ENCODE results near the gene EIF3I.

The EIF3I gene

GRCh38 chr1:32186491-32186890 is 35.7 kb upstream of the EIF3I start:
- Histone ChIP-seq H2AFZ (ENCODE audit: low read depth, low read length) (no peak overlapping the region), H3K27ac (ENCODE audit: low read length) (no peak overlapping the region), H3K36me3 (replicated peaks; ENCODE audit: low read depth, low read length) (peaks cover 49% of the 10 kb centered on the region), H3K79me2 (ENCODE audit: low read length) (peaks cover 55% of the 10 kb centered on the region), H4K20me1 (ENCODE audit: insufficient read depth, low read length) (peaks cover 2% of the 10 kb centered on the region), H3K4me2 (ENCODE audit: low read length) (no peak overlapping the region), H3K9ac (ENCODE audit: low read length) (no peak overlapping the region), H3K4me3 (ENCODE audit: low read length) (no peak overlapping the region), H3K9me3 (ENCODE audit: insufficient read depth, low read length) (no peaks in the 10 kb centered on the region), H3K4me1 (ENCODE audit: low read length) (peaks cover 2% of the 10 kb centered on the region; the same call in 1 of the 2 replicates), H3K27me3 (ENCODE audit: low read depth, low read length) (no peaks in the 10 kb centered on the region)
- no peak for TF ChIP-seq EZH2phosphoT487 (IDR thresholded peaks at IDR 0.05; ENCODE audit: low read depth)
- TF ChIP-seq, protein P1, sequence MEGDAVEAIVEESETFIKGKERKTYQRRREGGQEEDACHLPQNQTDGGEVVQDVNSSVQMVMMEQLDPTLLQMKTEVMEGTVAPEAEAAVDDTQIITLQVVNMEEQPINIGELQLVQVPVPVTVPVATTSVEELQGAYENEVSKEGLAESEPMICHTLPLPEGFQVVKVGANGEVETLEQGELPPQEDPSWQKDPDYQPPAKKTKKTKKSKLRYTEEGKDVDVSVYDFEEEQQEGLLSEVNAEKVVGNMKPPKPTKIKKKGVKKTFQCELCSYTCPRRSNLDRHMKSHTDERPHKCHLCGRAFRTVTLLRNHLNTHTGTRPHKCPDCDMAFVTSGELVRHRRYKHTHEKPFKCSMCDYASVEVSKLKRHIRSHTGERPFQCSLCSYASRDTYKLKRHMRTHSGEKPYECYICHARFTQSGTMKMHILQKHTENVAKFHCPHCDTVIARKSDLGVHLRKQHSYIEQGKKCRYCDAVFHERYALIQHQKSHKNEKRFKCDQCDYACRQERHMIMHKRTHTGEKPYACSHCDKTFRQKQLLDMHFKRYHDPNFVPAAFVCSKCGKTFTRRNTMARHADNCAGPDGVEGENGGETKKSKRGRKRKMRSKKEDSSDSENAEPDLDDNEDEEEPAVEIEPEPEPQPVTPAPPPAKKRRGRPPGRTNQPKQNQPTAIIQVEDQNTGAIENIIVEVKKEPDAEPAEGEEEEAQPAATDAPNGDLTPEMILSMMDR (IDR thresholded peaks at IDR 0.05; ENCODE audit: low read depth, low read length) = no peak

DNA sequence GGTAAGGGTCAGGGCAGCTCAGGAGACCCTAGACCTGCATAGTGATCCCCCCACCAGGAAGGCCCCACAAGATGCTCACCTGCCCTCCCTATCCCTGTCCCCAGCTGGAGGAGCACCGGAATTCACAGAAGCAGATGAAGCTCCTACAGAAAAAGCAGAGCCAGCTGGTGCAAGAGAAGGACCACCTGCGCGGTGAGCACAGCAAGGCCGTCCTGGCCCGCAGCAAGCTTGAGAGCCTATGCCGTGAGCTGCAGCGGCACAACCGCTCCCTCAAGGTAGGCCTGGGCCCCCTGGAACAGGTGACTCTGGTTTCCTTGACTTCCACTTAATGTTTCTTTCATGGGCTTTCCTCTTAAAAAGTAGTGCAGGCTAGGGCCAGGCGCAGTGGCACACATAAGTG is 34.4 kb upstream of the EIF3I start:
- TF ChIP-seq EZH2phosphoT487 (IDR thresholded peaks at IDR 0.05; ENCODE audit: low read depth) = no peak
- TF ChIP-seq, protein P1 (IDR thresholded peaks at IDR 0.05; ENCODE audit: low read depth, low read length) = no peak
- no peak overlapping the region for H3K4me3 ChIP-seq (ENCODE audit: low read length)
- H3K36me3 ChIP-seq (replicated peaks; ENCODE audit: low read depth, low read length) = peaks cover 52% of the 10 kb centered on the region
- H3K9ac ChIP-seq (ENCODE audit: low read length) = no peak overlapping the region
- H3K27ac ChIP-seq (ENCODE audit: low read length) = no peak overlapping the region
- no peaks in the 10 kb centered on the region for H3K4me1 ChIP-seq (ENCODE audit: low read length)
- no peak overlapping the region for H2AFZ ChIP-seq (ENCODE audit: low read depth, low read length)
- H3K79me2 ChIP-seq (ENCODE audit: low read length) = peaks cover 42% of the 10 kb centered on the region
- no peak overlapping the region for H3K4me2 ChIP-seq (ENCODE audit: low read length)
- no peaks in the 10 kb centered on the region for H3K9me3 ChIP-seq (ENCODE audit: insufficient read depth, low read length)
- no peaks in the 10 kb centered on the region for H3K27me3 ChIP-seq (ENCODE audit: low read depth, low read length)
- H4K20me1 ChIP-seq (ENCODE audit: insufficient read depth, low read length) = peaks cover 2% of the 10 kb centered on the region

- Histone ChIP-seq H3K4me3 (ENCODE audit: low read length) (no peak overlapping the region), H3K9me3 (ENCODE audit: insufficient read depth, low read length) (no peaks in the 10 kb centered on the region), H3K27me3 (ENCODE audit: low read depth, low read length) (no peaks in the 10 kb centered on the region), H3K27ac (ENCODE audit: low read length) (no peak overlapping the region), H3K4me2 (ENCODE audit: low read length) (no peak overlapping the region), H2AFZ (ENCODE audit: low read depth, low read length) (no peak overlapping the region), H3K79me2 (ENCODE audit: low read length) (peaks cover 6% of the 10 kb centered on the region; the same call in 1 of the 2 replicates), H3K4me1 (ENCODE audit: low read length) (no peaks in the 10 kb centered on the region), H4K20me1 (ENCODE audit: insufficient read depth, low read length) (no peaks in the 10 kb centered on the region; the same call in 1 of the 2 replicates), H3K36me3 (replicated peaks; ENCODE audit: low read depth, low read length) (peaks cover 50% of the 10 kb centered on the region), H3K9ac (ENCODE audit: low read length) (no peak overlapping the region)
- TF ChIP-seq, protein P1 (IDR thresholded peaks at IDR 0.05; ENCODE audit: low read depth, low read length) = no peak
- no peak for TF ChIP-seq EZH2phosphoT487 (IDR thresholded peaks at IDR 0.05; ENCODE audit: low read depth)
These were observed 29.8 kb upstream of the EIF3I start for GRCh38 chr1:32192220-32192948.

DNA sequence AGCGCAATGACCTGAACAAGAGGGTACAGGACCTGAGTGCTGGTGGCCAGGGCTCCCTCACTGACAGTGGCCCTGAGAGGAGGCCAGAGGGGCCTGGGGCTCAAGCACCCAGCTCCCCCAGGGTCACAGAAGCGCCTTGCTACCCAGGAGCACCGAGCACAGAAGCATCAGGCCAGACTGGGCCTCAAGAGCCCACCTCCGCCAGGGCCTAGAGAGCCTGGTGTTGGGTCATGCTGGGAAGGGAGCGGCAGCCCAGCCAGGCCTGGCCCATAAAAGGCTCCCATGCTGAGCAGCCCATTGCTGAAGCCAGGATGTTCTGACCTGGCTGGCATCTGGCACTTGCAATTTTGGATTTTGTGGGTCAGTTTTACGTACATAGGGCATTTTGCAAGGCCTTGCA is 27.2 kb upstream of the EIF3I start:
- Histone ChIP-seq H3K9ac (ENCODE audit: low read length) (no peak overlapping the region), H3K27ac (ENCODE audit: low read length) (no peak overlapping the region), H4K20me1 (ENCODE audit: insufficient read depth, low read length) (no peaks in the 10 kb centered on the region), H3K4me1 (ENCODE audit: low read length) (peaks cover 19% of the 10 kb centered on the region), H3K4me3 (ENCODE audit: low read length) (no peak overlapping the region), H2AFZ (ENCODE audit: low read depth, low read length) (no peak overlapping the region), H3K79me2 (ENCODE audit: low read length) (no peaks in the 10 kb centered on the region), H3K4me2 (ENCODE audit: low read length) (no peak overlapping the region), H3K27me3 (ENCODE audit: low read depth, low read length) (no peaks in the 10 kb centered on the region), H3K9me3 (ENCODE audit: insufficient read depth, low read length) (no peaks in the 10 kb centered on the region), H3K36me3 (replicated peaks; ENCODE audit: low read depth, low read length) (peaks cover 41% of the 10 kb centered on the region)
- TF ChIP-seq, protein P1 (IDR thresholded peaks at IDR 0.05; ENCODE audit: low read depth, low read length) = no peak
- TF ChIP-seq EZH2phosphoT487 (IDR thresholded peaks at IDR 0.05; ENCODE audit: low read depth) = no peak

Data from OCI-LY3 (cell line).